GM12878 (cell line): ENCODE results near the gene EHD2. TPM values are rescaled to one million over a fixed set of nuclear protein-coding genes. Genes with fewer than 3 reads are reported as not detected.

Experiments used
- ATAC-seq: fragments of 200-7000 bp; cut with Tn5 transposase; 3 replicates; pipeline ENCODE4 v1.9.1; 2020; ENCODE audit warnings: mild to moderate bottlenecking, moderate library complexity
- BruUV-seq: library from RNA; stranded (reverse); fragments of 400-500 nt; replicated peaks from 2 replicates; lab custom pipeline; 2021; lab: Mats Ljungman, UMichigan
- CTCF ChIA-PET: fragments of 300-600 bp; sonication (Branson Sonifier 250); formaldehyde crosslinking; extraction: SDS; loops from one replicate; lab custom pipeline; 2021; ENCODE audit warnings: inconsistent platforms; lab: Yijun Ruan, JAX
- POLR2A ChIA-PET: fragments of 350-600 bp; formaldehyde crosslinking; extraction: SDS; loops from one replicate; lab custom pipeline; 2021; ENCODE audit warnings: inconsistent platforms; lab: Charles Lee
- RAD21 ChIA-PET: fragments of 300-600 bp; sonication (Branson Sonifier 250); formaldehyde crosslinking; loops from one replicate; lab custom pipeline; 2023; ENCODE audit warnings: antibody characterized with exemption; ENCODE audit not compliant: unreplicated experiment; lab: Charles Lee
- SMC1A ChIA-PET: fragments of 300-600 bp; sonication (Branson Sonifier 250); formaldehyde crosslinking; loops from one replicate; lab custom pipeline; 2023; ENCODE audit not compliant: unreplicated experiment, uncharacterized antibody; lab: Charles Lee
- DNase-seq: peaks from one replicate; pipeline ENCODE4 v3.0.0-alpha.2; 2011; ENCODE audit warnings: low read depth, low spot score
- FAIRE-seq: peaks from 3 replicates; lab custom pipeline; 2011; peaks lifted over from hg19 to GRCh38; lab: Jason Lieb, UNC
- H2AFZ ChIP-seq: 2 replicates; pipeline ENCODE4 v1.6.0; 2011; ENCODE audit warnings: low read depth, low read length, control low read depth; ENCODE audit not compliant: control insufficient read depth
- H3K27ac ChIP-seq: 2 replicates; pipeline ENCODE4 v1.5.1; 2011; ENCODE audit warnings: control low read depth; ENCODE audit not compliant: control insufficient read depth, insufficient read depth
- H3K27me3 ChIP-seq, 2 experiments: replicated peaks in 1 of 2; 2 replicates each; pipeline versions ENCODE4 v1.6.0 to v1.6.1; 2011; ENCODE audit warnings: low read length in 1 of 2; ENCODE audit not compliant: control insufficient read depth in 2 of 2, insufficient read depth in 2 of 2
- H3K36me3 ChIP-seq, 2 experiments: 2 replicates each; pipeline ENCODE4 v1.5.1; 2011; ENCODE audit warnings: low read length in 1 of 2; ENCODE audit not compliant: control insufficient read depth in 2 of 2, insufficient read depth in 2 of 2
- H3K4me1 ChIP-seq: 2 replicates; pipeline ENCODE4 v1.6.1; 2011; ENCODE audit warnings: mild to moderate bottlenecking, low read length, moderate library complexity, mixed read lengths; ENCODE audit not compliant: control insufficient read depth, insufficient read depth
- H3K4me2 ChIP-seq: 2 replicates; pipeline ENCODE4 v1.6.0; 2011; ENCODE audit warnings: control low read depth; ENCODE audit not compliant: control insufficient read depth, insufficient read depth
- H3K4me3 ChIP-seq: fragments of 200-600 bp; sonication (generic); 2 replicates; pipeline ENCODE4 v1.5.1; 2016
- H3K79me2 ChIP-seq: 2 replicates; pipeline ENCODE4 v1.6.0; 2011; ENCODE audit warnings: low read length; ENCODE audit not compliant: control insufficient read depth, insufficient read depth
- H3K9ac ChIP-seq: 2 replicates; pipeline ENCODE4 v1.8.0; 2011; ENCODE audit warnings: low read length, control low read depth, mixed read lengths; ENCODE audit not compliant: control insufficient read depth, insufficient read depth
- H3K9me3 ChIP-seq: replicated peaks from 3 replicates; pipeline ENCODE4 v1.5.1; 2011; ENCODE audit warnings: mild to moderate bottlenecking, low read length; ENCODE audit not compliant: control insufficient read depth, insufficient read depth
- H4K20me1 ChIP-seq: 2 replicates; pipeline ENCODE4 v1.6.0; 2011; ENCODE audit not compliant: control insufficient read depth, insufficient read depth
- BMI1 ChIP-seq: fragments of 450-650 bp; IDR thresholded peaks from 2 replicates; pipeline ENCODE4 v1.6.1; 2016; ENCODE audit warnings: mild to moderate bottlenecking, moderate library complexity, borderline replicate concordance
- BRCA1 ChIP-seq: IDR thresholded peaks from 2 replicates; pipeline ENCODE4 v1.6.1; 2011; ENCODE audit warnings: low read depth, low read length, improper control_type of control experiment
- CBX3 ChIP-seq: fragments of 200-600 bp; sonication (generic); IDR thresholded peaks from 2 replicates; pipeline ENCODE4 v1.6.1; 2016; ENCODE audit warnings: low read depth, borderline replicate concordance
- CBX5 ChIP-seq: sonication (generic); IDR thresholded peaks from 2 replicates; pipeline ENCODE4 v1.6.1; 2016; ENCODE audit warnings: low read depth, moderate library complexity, mild to moderate bottlenecking, inconsistent platforms
- CHD4 ChIP-seq: fragments of 200-600 bp; sonication (generic); IDR thresholded peaks from 2 replicates; pipeline ENCODE4 v1.6.1; 2016; ENCODE audit warnings: mild to moderate bottlenecking
- FOXK2 ChIP-seq: fragments of 450-650 bp; IDR thresholded peaks from 2 replicates; pipeline ENCODE4 v1.6.1; 2017; ENCODE audit warnings: mild to moderate bottlenecking, moderate library complexity
- GABPA ChIP-seq: IDR thresholded peaks from 2 replicates; pipeline ENCODE4 v1.6.1; 2014; ENCODE audit warnings: antibody characterized with exemption, low read depth, mild to moderate bottlenecking, inconsistent platforms
- GATAD2B ChIP-seq: fragments of 450-650 bp; conservative IDR thresholded peaks from 2 replicates; pipeline ENCODE4 v1.6.1; 2017; ENCODE audit warnings: low read depth, mild to moderate bottlenecking, moderate library complexity
- HDAC6 ChIP-seq: fragments of 200-600 bp; sonication (generic); IDR thresholded peaks from one replicate; pipeline ENCODE4 v1.8.0; 2017; ENCODE audit warnings: antibody characterized with exemption; ENCODE audit not compliant: unreplicated experiment
- IRF5 ChIP-seq: fragments of 450-650 bp; IDR thresholded peaks from 2 replicates; pipeline ENCODE4 v1.6.1; 2017; ENCODE audit warnings: borderline replicate concordance
- MTA3 ChIP-seq: IDR thresholded peaks from 2 replicates; pipeline ENCODE4 v1.6.1; 2012; ENCODE audit warnings: low read length, inconsistent platforms, borderline replicate concordance
- MXI1 ChIP-seq: fragments of 150-350 bp; IDR thresholded peaks from 2 replicates; pipeline ENCODE4 v1.6.1; 2011; ENCODE audit warnings: low read depth, mild to moderate bottlenecking, inconsistent platforms, low read length, improper control_type of control experiment
- NFYB ChIP-seq: IDR thresholded peaks from 2 replicates; pipeline ENCODE4 v1.6.1; 2011; ENCODE audit warnings: low read depth, mild to moderate bottlenecking, low read length, improper control_type of control experiment, moderate library complexity; ENCODE audit not compliant: insufficient read depth
- PKNOX1 ChIP-seq: fragments of 450-650 bp; IDR thresholded peaks from 2 replicates; pipeline ENCODE4 v1.6.1; 2016; ENCODE audit warnings: mild to moderate bottlenecking
- RAD51 ChIP-seq: fragments of 450-650 bp; IDR thresholded peaks from 2 replicates; pipeline ENCODE4 v1.6.1; 2016; ENCODE audit warnings: moderate library complexity, mild to moderate bottlenecking, inconsistent platforms
- SREBF2 ChIP-seq: IDR thresholded peaks from 2 replicates; pipeline ENCODE4 v1.6.1; 2012; ENCODE audit warnings: mild to moderate bottlenecking, low read length
- USF2 ChIP-seq: IDR thresholded peaks from 2 replicates; pipeline ENCODE4 v1.6.1; 2011; ENCODE audit warnings: low read depth, low read length, improper control_type of control experiment, borderline replicate concordance
- ZNF274 ChIP-seq: IDR thresholded peaks from one replicate; pipeline ENCODE4 v1.8.0; 2011; ENCODE audit not compliant: insufficient read length, insufficient read depth
- WGBS: methylation state at CpG from one replicate; pipeline ENCODE4 v1.1.6; 2016; ENCODE audit warnings: low lambda C conversion rate; ENCODE audit not compliant: insufficient replicate concordance, insufficient coverage; ENCODE audit errors: missing lambda C conversion rate; 5-methylcytosine and 5-hydroxymethylcytosine counted together
- in situ Hi-C: fragments of 300-500 bp; cut with MboI; formaldehyde crosslinking; loops from 9 replicates; pipeline ENCODE4 v1.14.3; 2018; ENCODE audit warnings: mixed read lengths
- intact Hi-C: fragments of 100-400 bp; cut with micrococcal nuclease; formaldehyde crosslinking; loops from one replicate; pipeline ENCODE4 v1.14.2; 2022; ENCODE audit not compliant: unreplicated experiment
- polyA plus RNA-seq, 11 experiments: library from polyadenylated mRNA; depleted of rRNA in 4 of 11; unstranded in 6 of 11; stranded (reverse) in 5 of 11; fragments of >200 nt; fragmentation: Nextera tagmentation in 4 of 11; fragmentation: Illumina TruSeq in 1 of 11; extraction: Ambion mirVana in 4 of 11; extraction: Trizol in 1 of 11; gene quantifications; 1 replicate in 1 of 11; 2 replicates in 10 of 11; pipeline versions ENCODE4 v1.2.1 to v1.2.3, GENCODE V29; 2011 to 2016; ENCODE audit warnings: inconsistent platforms in 2 of 11, missing spikeins in 2 of 11, low read depth in 1 of 11
- total RNA-seq, 4 experiments: library from RNA; depleted of rRNA in 3 of 4; stranded (reverse); fragments of >200 nt in 3 of 4; fragmentation: Illumina TruSeq in 1 of 4; extraction: Trizol in 1 of 4; gene quantifications; 2 replicates each; pipeline versions ENCODE4 v1.2.1 to v1.2.3, GENCODE V29; 2013 to 2021

EHD2 gene
- total and polyA plus RNA-seq, 10 of the 15 experiments (the other 5 are each of a cell fraction or from before 2014, with no cell fraction given), result 0.12 to 0.24 (median 0.23) TPM; not detected in 7

- Histone ChIP-seq H3K27me3 (0 out of 4 replicates have a peak, but pooled peaks cover 0 to 2% of the 10 kb centered on the region in 2 experiments), H3K4me1 (no peaks in the 10 kb centered on the region), H3K4me3 (no peak overlapping the region)
- RAD21 ChIA-PET, result no interaction called here
- no peak for FAIRE-seq
- WGBS, result 60% methylated on average over 8 of the region's 8 CpGs
- intact Hi-C loops, result no loop called here
- TF ChIP-seq CBX5, result no peak
- no peak for TF ChIP-seq CHD4
- no peak for TF ChIP-seq BMI1
- no peak for TF ChIP-seq FOXK2
- TF ChIP-seq RAD51, result no peak
- TF ChIP-seq MXI1, result no peak
- no peak for TF ChIP-seq MTA3
- TF ChIP-seq BRCA1, result no peak
- TF ChIP-seq GATAD2B, result no peak
- no peak for TF ChIP-seq IRF5
- TF ChIP-seq USF2, result no peak
- TF ChIP-seq PKNOX1, result no peak
- no peak for TF ChIP-seq ZNF274
- TF ChIP-seq GABPA, result no peak
- TF ChIP-seq SREBF2, result no peak
- TF ChIP-seq HDAC6, result no peak
- TF ChIP-seq CBX3, result no peak
- TF ChIP-seq NFYB, result no peak
- TF ChIP-seq, all 136 proteins: peak for 0
- no peak overlapping the region for H3K4me2 ChIP-seq
- H4K20me1 ChIP-seq, result no peaks in the 10 kb centered on the region
- H3K9me3 ChIP-seq, result no peaks in the 10 kb centered on the region; the same call in 2 of the 3 replicates
- no peak overlapping the region for H3K27ac ChIP-seq
- ChIA-PET SMC1A (no interaction called here), CTCF (no interaction called here), POLR2A (no interaction called here)
- ATAC-seq (no peak), DNase-seq (no peak)
- no peak overlapping the region for H2AFZ ChIP-seq
- H3K9ac ChIP-seq, result no peak overlapping the region
- no peaks in the 10 kb centered on the region for H3K36me3 ChIP-seq
- H3K79me2 ChIP-seq, result no peaks in the 10 kb centered on the region
- in situ Hi-C loops, result no loop called here
- no TSS peak for BruUV-seq
Observed at GRCh38 chr19:47730910-47731309, 17.7 kb downstream of the EHD2 start.
